Stimulated activated CD4-positive, alpha-beta T cell treated with anti-CD3 and anti-CD28 coated beads, Interleukin-1b, Interleukin-23, amount 100 ng/mL, for 4 hours (primary cell): ENCODE results near the gene TMEM53.

Source experiments
- DNase-seq, 2 donors: peaks; one replicate each; pipeline ENCODE4 v3.0.0-alpha.2; 2020; ENCODE audit warnings: low read depth in 2 of 2

The TMEM53 gene

GRCh38 chr1:44698138-44698537 lies 23.9 kb upstream of the TMEM53 start:
- no peak for DNase-seq

DNA sequence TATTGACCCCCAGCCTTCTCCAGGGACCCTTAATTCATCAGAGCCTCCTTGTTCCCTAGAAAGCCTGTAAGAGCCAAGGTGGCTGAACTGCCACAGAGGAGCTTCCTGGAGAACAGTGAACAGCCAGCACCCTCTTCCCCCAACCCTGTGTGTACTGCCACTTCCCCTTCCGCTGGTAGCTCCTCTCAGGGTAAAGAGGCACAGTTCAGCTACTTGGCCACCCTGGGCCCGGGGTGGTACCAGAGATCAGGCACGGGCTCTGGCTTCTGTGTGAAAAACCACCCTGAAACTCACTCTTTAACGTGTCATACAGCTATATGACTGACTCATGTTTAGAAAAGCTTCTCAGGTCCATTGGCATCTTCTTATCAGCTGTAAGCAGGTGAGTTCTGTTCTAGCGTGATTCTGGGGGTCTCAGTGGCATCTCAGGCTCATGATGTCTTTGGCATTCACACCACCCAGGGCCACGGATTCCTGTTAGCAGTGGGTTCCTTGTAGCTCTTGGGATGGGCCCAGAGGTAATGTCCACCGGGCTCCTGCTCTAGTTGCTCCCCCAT lies 22.6 kb upstream of the TMEM53 start:
- peak in 1 of 2 donors; percentile 4 for DNase-seq

- DNase-seq: no peak
Observed at GRCh38 chr1:44696101-44696500, 21.8 kb upstream of the TMEM53 start.

- no peak for DNase-seq
Observed at GRCh38 chr1:44695671-44696070, 21.4 kb upstream of the TMEM53 start.

GRCh38 chr1:44694863-44695478 lies 20.7 kb upstream of the TMEM53 start:
- DNase-seq: no peak

DNA sequence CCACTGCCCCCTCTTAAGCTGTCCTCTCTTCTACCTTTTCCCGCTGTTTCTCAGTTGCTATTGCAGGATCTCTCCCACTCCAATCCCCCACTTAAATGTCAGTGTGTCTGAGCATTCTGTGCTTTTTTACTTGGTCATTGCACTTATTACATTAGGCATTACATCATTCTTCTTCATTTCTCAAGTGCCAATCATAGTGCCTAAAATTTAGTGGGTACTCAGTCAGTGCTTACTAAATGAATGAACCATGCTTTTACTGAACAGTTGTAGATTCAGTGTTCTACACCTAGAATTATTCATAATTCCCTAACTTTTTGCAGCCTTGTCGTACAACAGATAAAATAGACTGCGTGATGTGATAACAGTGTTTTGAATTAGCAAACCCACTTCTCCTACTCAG lies 19.6 kb upstream of the TMEM53 start:
- no peak for DNase-seq

- DNase-seq: no peak
Observed at GRCh38 chr1:44693159-44693558, 18.9 kb upstream of the TMEM53 start.

DNA sequence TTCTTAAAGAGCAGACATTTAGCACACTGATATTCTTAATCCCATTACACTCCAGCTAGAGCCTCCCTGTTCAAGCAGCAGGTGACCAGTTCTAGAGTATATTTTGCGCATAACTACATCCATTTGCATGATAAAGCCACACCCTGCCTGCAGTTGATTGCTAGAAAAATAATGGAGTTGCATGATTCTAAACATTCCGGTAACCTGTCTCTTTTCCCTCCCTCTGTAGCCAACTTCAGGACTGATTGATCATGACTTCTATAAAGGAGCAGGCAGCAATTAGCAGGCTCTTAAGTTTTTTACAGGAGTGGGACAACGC lies 15.1 kb upstream of the TMEM53 start:
- DNase-seq: no peak

- no peak for DNase-seq
Observed at GRCh38 chr1:44688760-44689446, 14.6 kb upstream of the TMEM53 start.

DNA sequence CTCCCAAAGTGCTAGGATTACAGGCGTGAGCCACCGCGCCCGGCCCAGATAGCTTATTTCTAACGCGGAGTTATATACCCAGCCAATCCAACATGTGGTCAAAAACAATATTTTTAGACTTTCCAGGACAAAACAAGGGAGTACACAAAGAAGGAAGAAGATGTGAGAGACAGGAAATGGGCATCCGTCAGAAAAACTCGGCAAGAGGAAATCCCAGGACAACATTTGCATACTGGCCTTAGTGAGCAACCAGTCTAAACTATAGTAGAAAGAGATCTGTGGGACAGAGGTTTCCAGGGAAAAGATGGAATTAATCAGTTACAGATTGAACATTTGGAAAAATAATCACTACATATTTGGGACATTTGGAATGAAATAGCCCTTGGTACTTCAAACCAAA lies 11.6 kb upstream of the TMEM53 start:
- DNase-seq: no peak

- DNase-seq: no peak
Observed at GRCh38 chr1:44685218-44685617, 10.9 kb upstream of the TMEM53 start.

GRCh38 chr1:44684525-44684924 lies 10.2 kb upstream of the TMEM53 start:
- no peak for DNase-seq

- DNase-seq: no peak
Observed at GRCh38 chr1:44682883-44683265, 8.6 kb upstream of the TMEM53 start.

- DNase-seq: no peak
Observed at GRCh38 chr1:44681905-44682882, 7.9 kb upstream of the TMEM53 start.

GRCh38 chr1:44679468-44679867 lies 5.2 kb upstream of the TMEM53 start:
- no peak for DNase-seq

- DNase-seq: no peak
Observed at GRCh38 chr1:44678626-44679025, 4.3 kb upstream of the TMEM53 start.

GRCh38 chr1:44678120-44678519 lies 3.8 kb upstream of the TMEM53 start:
- no peak for DNase-seq

DNA sequence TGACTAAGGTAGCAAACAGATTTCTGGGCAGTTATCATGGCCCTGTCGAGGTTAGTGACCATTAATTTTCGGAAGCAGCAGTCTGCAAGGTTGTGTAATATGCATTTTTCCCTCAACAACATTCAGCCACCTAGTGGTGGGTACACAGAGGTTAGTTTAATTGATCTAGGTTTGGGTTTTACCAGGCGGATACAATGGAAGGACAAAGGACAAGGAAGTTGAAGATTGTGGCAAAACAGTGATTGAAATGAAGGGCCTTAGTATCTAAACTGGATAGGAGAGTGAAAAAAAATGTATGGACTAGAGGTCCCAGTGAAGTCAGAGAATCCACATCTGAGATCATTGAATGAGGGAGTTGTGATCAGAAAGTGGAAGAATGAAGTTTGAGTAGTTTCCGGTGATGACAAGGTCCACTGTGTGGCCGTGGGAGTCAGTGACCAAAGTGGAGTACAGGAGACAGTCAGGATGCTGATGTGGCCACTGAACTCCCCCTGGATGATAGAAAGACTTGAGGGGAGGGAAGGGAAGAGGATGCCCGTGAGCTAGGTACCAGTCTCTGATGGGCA lies 3.0 kb upstream of the TMEM53 start:
- no peak for DNase-seq

DNA sequence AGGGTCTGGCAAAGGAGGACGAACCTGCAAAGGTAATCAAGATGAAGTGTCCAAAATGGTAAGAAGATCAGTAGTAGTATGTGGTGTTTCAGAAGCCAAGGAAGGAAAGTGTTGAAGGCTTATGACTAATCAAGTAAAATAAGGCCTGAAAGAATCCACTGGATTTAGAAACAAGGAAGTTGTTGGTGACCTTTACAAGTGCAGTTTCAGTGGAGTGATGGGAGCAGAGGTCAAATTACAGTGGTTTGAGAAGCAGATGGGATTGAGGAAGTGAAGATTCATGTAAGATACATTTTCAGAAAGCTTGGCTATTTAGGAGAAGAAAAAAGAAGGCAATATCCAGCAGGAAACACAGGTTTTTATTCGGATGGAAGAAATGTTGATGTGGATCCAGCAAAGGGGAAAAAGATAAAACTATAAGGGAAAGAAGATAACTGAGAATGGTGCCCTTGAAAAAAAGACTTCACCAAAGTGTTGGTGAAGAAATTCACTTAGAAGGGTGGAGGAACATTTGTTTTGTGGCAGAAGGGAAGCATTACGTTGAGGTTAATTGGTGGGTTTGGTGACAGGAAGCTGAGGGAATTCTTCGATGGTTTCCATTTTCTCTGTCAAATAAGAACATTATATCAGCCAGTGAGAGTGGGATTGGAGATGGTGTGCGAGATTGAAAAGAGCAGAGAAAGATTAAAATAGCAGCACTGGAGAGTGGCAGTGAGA lies 2.4 kb upstream of the TMEM53 start:
- DNase-seq: no peak

GRCh38 chr1:44675186-44675585 lies 905 bp upstream of the TMEM53 start:
- DNase-seq: no peak

GRCh38 chr1:44673675-44674112 lies 587 bp downstream of the TMEM53 start:
- no peak for DNase-seq
